Mesenchymal stem cell (in vitro differentiated cells and primary cell): ENCODE measurements around the gene CATSPERZ.

Experiments
- DNase-seq: peaks from one replicate; pipeline ENCODE4 v3.0.0-alpha.2; 2013
- H2AFZ ChIP-seq: one replicate; pipeline ENCODE4 v1.6.1; 2013; ENCODE audit warnings: low read depth, mild to moderate bottlenecking, control low read depth, inconsistent platforms, low read length, moderate library complexity
- H2AK5ac ChIP-seq: 2 replicates; pipeline ENCODE4 v1.6.1; 2013; ENCODE audit warnings: low read length, moderate library complexity, mild to moderate bottlenecking, inconsistent platforms; ENCODE audit not compliant: severe bottlenecking
- H2BK120ac ChIP-seq: one replicate; pipeline ENCODE4 v1.6.1; 2013; ENCODE audit warnings: low read depth, mild to moderate bottlenecking, inconsistent platforms, low read length, moderate library complexity
- H2BK12ac ChIP-seq, 2 experiments: one replicate each; pipeline ENCODE4 v1.6.1; 2013; ENCODE audit warnings: inconsistent platforms in 2 of 2, low read length in 2 of 2, mild to moderate bottlenecking in 2 of 2, moderate library complexity in 2 of 2, control low read depth in 1 of 2
- H2BK15ac ChIP-seq: one replicate; pipeline ENCODE4 v1.6.1; 2013; ENCODE audit warnings: mild to moderate bottlenecking, low read depth, inconsistent platforms; ENCODE audit not compliant: poor library complexity, severe bottlenecking
- H2BK5ac ChIP-seq: 2 replicates; pipeline ENCODE4 v1.6.1; 2013; ENCODE audit warnings: low read depth, mild to moderate bottlenecking, low read length, control low read depth, inconsistent platforms; ENCODE audit not compliant: poor library complexity, severe bottlenecking
- H3K14ac ChIP-seq, 2 experiments: one replicate each; pipeline ENCODE4 v1.6.1; 2013; ENCODE audit warnings: inconsistent platforms in 2 of 2, low read length in 2 of 2, control low read depth in 1 of 2, mild to moderate bottlenecking in 1 of 2, moderate library complexity in 1 of 2
- H3K18ac ChIP-seq, 2 experiments: one replicate each; pipeline ENCODE4 v1.6.1; 2013; ENCODE audit warnings: inconsistent platforms in 2 of 2, low read length in 2 of 2, control low read depth in 1 of 2, low read depth in 1 of 2, mild to moderate bottlenecking in 1 of 2
- H3K23ac ChIP-seq, 2 experiments: one replicate each; pipeline ENCODE4 v1.6.1; 2013; ENCODE audit warnings: inconsistent platforms in 2 of 2, low read length in 2 of 2, mild to moderate bottlenecking in 2 of 2, moderate library complexity in 2 of 2, control low read depth in 1 of 2
- H3K27ac ChIP-seq: 2 replicates; pipeline ENCODE4 v1.5.1; 2013; ENCODE audit warnings: mild to moderate bottlenecking, moderate library complexity, low read length, control low read depth, inconsistent platforms; ENCODE audit not compliant: poor library complexity, severe bottlenecking
- H3K27me3 ChIP-seq, 2 experiments: 2 replicates each; pipeline versions ENCODE4 v1.6.1 to v1.7.0; 2013; ENCODE audit warnings: low read length in 2 of 2, mild to moderate bottlenecking in 2 of 2, moderate library complexity in 2 of 2, control low read depth in 1 of 2, inconsistent platforms in 1 of 2; ENCODE audit not compliant: control insufficient read depth in 1 of 2, insufficient read depth in 1 of 2
- H3K36me3 ChIP-seq, 2 experiments: 2 replicates each; pipeline versions ENCODE4 v1.6.1 to v1.7.0; 2013; ENCODE audit warnings: low read length in 2 of 2, control low read depth in 1 of 2, inconsistent platforms in 1 of 2, low read depth in 1 of 2, mild to moderate bottlenecking in 1 of 2; ENCODE audit not compliant: insufficient read depth in 2 of 2, control insufficient read depth in 1 of 2
- H3K4ac ChIP-seq, 2 experiments: one replicate each; pipeline ENCODE4 v1.6.1; 2013; ENCODE audit warnings: inconsistent platforms in 2 of 2, low read length in 2 of 2, mild to moderate bottlenecking in 2 of 2, moderate library complexity in 2 of 2, control low read depth in 1 of 2, low read depth in 1 of 2
- H3K4me1 ChIP-seq: 2 replicates; pipeline ENCODE4 v1.6.1; 2013; ENCODE audit warnings: low read depth, low read length, control low read depth; ENCODE audit not compliant: control insufficient read depth, insufficient read depth
- H3K4me2 ChIP-seq: 2 replicates; pipeline ENCODE4 v1.6.1; 2013; ENCODE audit warnings: low read length, mild to moderate bottlenecking, inconsistent platforms; ENCODE audit not compliant: poor library complexity, severe bottlenecking
- H3K4me3 ChIP-seq, 2 experiments: 2 replicates each; pipeline versions ENCODE4 v1.5.1 to v1.7.0; 2013; ENCODE audit warnings: low read length in 2 of 2, mild to moderate bottlenecking in 2 of 2, control low read depth in 1 of 2, low read depth in 1 of 2; ENCODE audit not compliant: insufficient read depth in 1 of 2
- H3K79me1 ChIP-seq: replicated peaks from 2 replicates; pipeline ENCODE4 v1.6.1; 2013; ENCODE audit warnings: mild to moderate bottlenecking, control low read depth, low read length, inconsistent platforms; ENCODE audit not compliant: poor library complexity, severe bottlenecking
- H3K9ac ChIP-seq: 2 replicates; pipeline ENCODE4 v1.7.0; 2013; ENCODE audit warnings: mild to moderate bottlenecking, low read length, moderate library complexity
- H3K9me3 ChIP-seq: 2 replicates; pipeline ENCODE4 v1.7.0; 2013; ENCODE audit warnings: mild to moderate bottlenecking, low read length; ENCODE audit not compliant: control insufficient read depth
- H4K8ac ChIP-seq: one replicate; pipeline ENCODE4 v1.6.1; 2013; ENCODE audit warnings: inconsistent platforms, mild to moderate bottlenecking, low read length, moderate library complexity
- H4K91ac ChIP-seq: one replicate; pipeline ENCODE4 v1.6.1; 2013; ENCODE audit warnings: mild to moderate bottlenecking, low read length, inconsistent platforms
- WGBS: methylation state at CpG from one replicate; pipeline ENCODE4 v1.1.7; 2013; ENCODE audit warnings: mixed read lengths; 5-methylcytosine and 5-hydroxymethylcytosine counted together

The CATSPERZ gene

DNA sequence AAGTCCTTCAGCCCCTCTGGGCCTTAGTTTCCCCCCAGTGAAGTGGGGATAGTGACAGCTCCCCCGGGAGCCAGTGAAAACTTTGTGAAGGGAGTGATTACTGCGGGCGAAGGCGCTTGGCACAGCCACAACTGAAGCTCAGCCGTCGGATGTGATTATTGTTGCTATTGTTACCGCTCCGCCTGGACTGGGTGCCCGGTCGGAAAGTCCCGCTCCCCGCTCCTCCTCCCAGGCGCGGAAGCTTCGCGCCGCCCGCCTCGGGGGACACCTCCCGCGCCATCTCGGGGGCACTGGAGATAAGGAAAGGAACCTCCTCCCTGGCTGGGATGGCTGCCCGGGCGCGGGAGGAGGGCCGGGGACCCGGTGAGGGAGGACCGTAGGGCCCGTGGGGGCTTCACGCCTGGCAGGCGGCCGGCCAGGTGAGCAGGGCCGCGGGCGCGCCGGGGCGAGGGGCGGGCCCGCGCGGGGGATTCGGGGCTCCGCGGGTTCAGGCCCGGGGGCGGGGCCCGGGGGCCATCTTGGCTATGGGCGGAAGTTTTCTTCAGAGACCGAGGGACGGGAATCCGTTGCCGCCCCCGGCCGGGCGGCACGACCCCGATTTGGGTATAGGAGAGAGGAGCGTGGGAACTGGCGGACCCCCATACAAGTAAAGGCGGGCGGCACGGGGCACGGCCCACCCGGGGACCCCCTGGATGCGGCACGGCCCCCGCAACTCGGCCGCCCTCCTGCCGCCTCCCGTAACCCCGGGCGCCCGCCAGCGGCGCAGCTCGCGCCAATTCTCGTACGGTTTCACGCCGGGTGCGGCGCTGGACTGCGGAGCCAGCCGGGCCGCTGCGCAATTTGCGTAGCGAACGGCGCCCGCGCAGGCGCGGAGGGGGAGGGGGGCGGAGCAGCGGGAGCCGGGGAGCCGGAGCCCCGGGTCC lies 14.9 kb upstream of the CATSPERZ start, which contains the start of gene GPR137:
Gene GPR137 (plus strand): TSS at position 887 of the 923 bp plus-strand sequence. CDS start 677 bp downstream, outside the sequence.
- WGBS, result under 1% methylated on average over 89 of the region's 102 CpGs
- H4K91ac ChIP-seq, result peak within 1 kb of the TSS; percentile 85

DNA sequence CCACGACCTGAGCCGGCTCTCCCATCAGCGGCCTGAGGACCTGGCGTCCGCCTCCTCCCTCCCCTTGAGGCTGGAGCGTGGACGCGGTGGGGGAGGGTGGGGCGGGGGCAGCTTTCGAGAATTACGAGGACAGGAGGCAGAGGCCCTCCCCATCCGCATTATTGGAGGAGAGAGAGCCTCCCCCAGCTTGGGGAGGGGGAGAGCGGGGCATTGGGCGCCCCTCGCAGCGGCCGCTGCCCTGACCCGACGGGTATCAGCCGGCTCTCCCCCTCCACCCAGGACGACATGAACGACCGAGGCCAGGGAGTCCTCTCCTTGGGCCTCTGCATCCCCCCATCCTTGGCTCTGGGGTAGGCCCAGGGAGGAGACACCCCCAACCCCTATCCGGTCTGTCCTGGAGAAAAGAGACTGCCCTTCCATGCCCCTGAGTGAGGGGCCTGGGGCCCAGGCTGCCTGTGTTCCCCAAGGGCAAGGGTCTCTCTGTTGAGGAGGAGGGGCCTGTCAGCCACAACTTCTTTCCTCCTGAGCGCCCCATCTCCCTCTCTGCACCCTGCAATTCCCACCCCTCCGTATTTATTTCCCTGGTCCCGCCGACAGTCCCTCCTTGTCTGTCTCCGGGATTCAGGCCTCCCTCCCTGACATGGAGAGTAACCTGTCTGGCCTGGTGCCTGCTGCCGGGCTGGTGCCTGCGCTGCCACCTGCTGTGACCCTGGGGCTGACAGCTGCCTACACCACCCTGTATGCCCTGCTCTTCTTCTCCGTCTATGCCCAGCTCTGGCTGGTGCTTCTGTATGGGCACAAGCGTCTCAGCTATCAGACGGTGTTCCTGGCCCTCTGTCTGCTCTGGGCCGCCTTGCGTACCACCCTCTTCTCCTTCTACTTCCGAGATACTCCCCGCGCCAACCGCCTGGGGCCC lies 14.0 kb upstream of the CATSPERZ start:
- WGBS, result 44% methylated on average over 29 of the region's 40 CpGs
- peak overlapping the region; percentile 15 to 52 for H3K4ac ChIP-seq

More for the DNA sequence above, 14.9 kb upstream of the CATSPERZ start, which contains the start of gene GPR137:
- H3K9me3 ChIP-seq, result no peaks in the 10 kb centered on the region
- peak within 1 kb of the TSS; percentile 86 for H3K27ac ChIP-seq
- H3K27me3 ChIP-seq, result peaks cover under 1 to 2% of the 10 kb centered on the region in 2 experiments
- peak within 1 kb of the TSS; percentile 78 for H2BK120ac ChIP-seq
- H3K4me2 ChIP-seq, result peak within 1 kb of the TSS; percentile 98
- H3K9ac ChIP-seq, result peak within 1 kb of the TSS; percentile 97
- peak within 1 kb of the TSS in 1 of 2 experiments; percentile 56 for H2BK12ac ChIP-seq
- peak within 1 kb of the TSS; percentile 49 to 87 for H3K18ac ChIP-seq
- H3K36me3 ChIP-seq, result peaks cover 19 to 43% of the 10 kb centered on the region in 2 experiments
- peak within 1 kb of the TSS; percentile 53 for H2BK5ac ChIP-seq
- peak within 1 kb of the TSS; percentile 66 for H2AFZ ChIP-seq
- DNase-seq, result peak; percentile 84
- peak within 1 kb of the TSS in 1 of 2 experiments; percentile 61 for H3K23ac ChIP-seq
- peak within 1 kb of the TSS; percentile 5 to 78 for H3K14ac ChIP-seq
- H2AK5ac ChIP-seq, result no peak within 1 kb of the TSS
- peak within 1 kb of the TSS; percentile 83 to 97 for H3K4me3 ChIP-seq
- peaks cover 46% of the 10 kb centered on the region for H3K79me1 ChIP-seq
- H2BK15ac ChIP-seq, result peak within 1 kb of the TSS; percentile 61
- H4K8ac ChIP-seq, result peak within 1 kb of the TSS; percentile 85
- H3K4me1 ChIP-seq, result peaks cover 26% of the 10 kb centered on the region
- H3K4ac ChIP-seq, result peak within 1 kb of the TSS; percentile 73 to 94

DNA sequence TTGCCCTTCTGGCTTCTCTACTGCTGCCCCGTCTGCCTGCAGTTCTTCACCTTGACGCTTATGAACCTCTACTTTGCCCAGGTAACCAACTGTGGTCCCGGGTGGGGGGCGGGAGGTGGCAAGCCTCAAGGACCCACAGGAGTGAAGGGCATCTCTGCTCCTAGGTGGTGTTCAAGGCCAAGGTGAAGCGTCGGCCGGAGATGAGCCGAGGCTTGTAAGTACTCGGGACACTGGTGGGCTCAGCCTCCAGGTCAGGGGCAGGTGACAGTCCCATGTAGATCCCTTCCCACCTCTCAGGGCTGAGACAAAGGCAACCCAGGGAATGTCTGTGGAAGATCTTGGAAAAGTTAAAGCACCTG lies 13.4 kb upstream of the CATSPERZ start:
- H2BK120ac ChIP-seq, result no peak overlapping the region
- no peak overlapping the region for H3K18ac ChIP-seq
- peaks cover 41% of the 10 kb centered on the region for H3K79me1 ChIP-seq
- H3K9ac ChIP-seq, result peak overlapping the region; percentile 97
- no peak overlapping the region for H3K27ac ChIP-seq
- no peak overlapping the region for H2BK15ac ChIP-seq
- 94% methylated on average over 9 of the region's 9 CpGs for WGBS
- no peak overlapping the region for H2AK5ac ChIP-seq
- no peak overlapping the region for H3K4me2 ChIP-seq
- no peak overlapping the region for H2BK12ac ChIP-seq
- H3K14ac ChIP-seq, result no peak overlapping the region
- no peak for DNase-seq
- peak overlapping the region; percentile 57 for H4K8ac ChIP-seq
- H3K4ac ChIP-seq, result no peak overlapping the region
- no peaks in the 10 kb centered on the region for H3K9me3 ChIP-seq
- H3K27me3 ChIP-seq, result peaks cover 13 to 14% of the 10 kb centered on the region in 2 experiments
- H2BK5ac ChIP-seq, result no peak overlapping the region
- H2AFZ ChIP-seq, result no peak overlapping the region
- peaks cover 14 to 40% of the 10 kb centered on the region in 2 experiments for H3K36me3 ChIP-seq
- H4K91ac ChIP-seq, result peak overlapping the region; percentile 3
- H3K23ac ChIP-seq, result no peak overlapping the region
- H3K4me3 ChIP-seq, result peak overlapping the region in 1 of 2 experiments; percentile 97
- H3K4me1 ChIP-seq, result peaks cover 33% of the 10 kb centered on the region

More for the DNA sequence above, 14.0 kb upstream of the CATSPERZ start:
- peaks cover 45% of the 10 kb centered on the region for H3K79me1 ChIP-seq
- no peak for DNase-seq
- peaks cover 18 to 43% of the 10 kb centered on the region in 2 experiments for H3K36me3 ChIP-seq
- H3K9me3 ChIP-seq, result no peaks in the 10 kb centered on the region
- no peak overlapping the region for H2BK12ac ChIP-seq
- peak overlapping the region; percentile 97 for H3K9ac ChIP-seq
- H3K4me2 ChIP-seq, result peak overlapping the region; percentile 98
- H2AK5ac ChIP-seq, result no peak overlapping the region
- H3K23ac ChIP-seq, result peak overlapping the region in 1 of 2 experiments; percentile 61
- H3K4me3 ChIP-seq, result peak overlapping the region; percentile 83 to 97
- H2BK15ac ChIP-seq, result no peak overlapping the region
- H3K27ac ChIP-seq, result no peak overlapping the region
- H4K91ac ChIP-seq, result peak overlapping the region; percentile 83
- peak overlapping the region in 1 of 2 experiments; percentile 78 for H3K14ac ChIP-seq
- peaks cover 27% of the 10 kb centered on the region for H3K4me1 ChIP-seq
- H2BK120ac ChIP-seq, result peak overlapping the region; percentile 78
- H3K27me3 ChIP-seq, result peaks cover 10 to 12% of the 10 kb centered on the region in 2 experiments
- peak overlapping the region; percentile 77 for H4K8ac ChIP-seq
- peak overlapping the region; percentile 49 to 61 for H3K18ac ChIP-seq
- H2AFZ ChIP-seq, result peak overlapping the region; percentile 66
- H2BK5ac ChIP-seq, result no peak overlapping the region
